GM12875 (cell line): ENCODE measurements around the gene CNPPD1.

Experiments
- H3K4me3 ChIP-seq: one replicate; pipeline ENCODE4 v1.5.1; 2011; ENCODE audit warnings: low read depth, low read length, control low read depth
- CTCF ChIP-seq: IDR thresholded peaks from 2 replicates; pipeline ENCODE4 v1.5.1; 2011; ENCODE audit warnings: low read depth, mild to moderate bottlenecking, control low read depth, inconsistent platforms, low read length, moderate library complexity, borderline replicate concordance; ENCODE audit not compliant: insufficient read depth

The CNPPD1 gene

GRCh38 chr2:219155054-219155644, 21.6 kb downstream of the CNPPD1 start:
- no peak overlapping the region for H3K4me3 ChIP-seq
- peak; percentile 33; the same call in 1 of the 2 replicates for TF ChIP-seq CTCF

GRCh38 chr2:219149667-219150066, 27.1 kb downstream of the CNPPD1 start:
- H3K4me3 ChIP-seq = no peak overlapping the region
- TF ChIP-seq CTCF = no peak

GRCh38 chr2:219142329-219142728, 34.4 kb downstream of the CNPPD1 start:
- no peak for TF ChIP-seq CTCF
- no peak overlapping the region for H3K4me3 ChIP-seq

- no peak overlapping the region for H3K4me3 ChIP-seq
- TF ChIP-seq CTCF = no peak
Observed at GRCh38 chr2:219140722-219141121, 36.0 kb downstream of the CNPPD1 start.

DNA sequence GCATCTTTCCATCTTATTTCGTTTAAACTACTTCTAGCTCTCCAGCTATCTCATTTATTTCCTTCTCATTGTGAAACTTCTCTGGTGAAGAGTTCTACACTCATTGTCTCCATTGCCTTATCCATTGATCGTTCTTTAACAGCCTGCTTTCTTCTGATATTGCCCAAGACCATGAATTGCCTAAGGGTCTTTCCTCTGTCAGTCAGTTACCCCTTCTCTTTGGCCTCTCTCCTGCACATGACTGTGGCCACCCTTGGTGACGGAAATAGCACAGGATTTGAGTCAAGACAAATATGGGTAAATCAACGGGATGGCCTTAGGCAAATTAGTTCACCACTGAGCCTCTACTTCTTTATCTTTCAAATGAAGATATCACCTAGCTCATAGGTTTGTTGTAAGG, 42.7 kb downstream of the CNPPD1 start:
- no peak overlapping the region for H3K4me3 ChIP-seq
- TF ChIP-seq CTCF = no peak

GRCh38 chr2:219131744-219132143, 45.0 kb downstream of the CNPPD1 start:
- TF ChIP-seq CTCF = no peak
- no peak overlapping the region for H3K4me3 ChIP-seq

GRCh38 chr2:219131327-219131726, 45.4 kb downstream of the CNPPD1 start:
- no peak overlapping the region for H3K4me3 ChIP-seq
- TF ChIP-seq CTCF = no peak
